IMR-90 (cell line): ENCODE results near the gene SLC9A9.

ENCODE experiments used
- CEBPB ChIP-seq: IDR thresholded peaks from 2 replicates; pipeline ENCODE4 v1.6.1; 2012; ENCODE audit warnings: low read depth, low read length, improper control_type of control experiment
- CHD1 ChIP-seq: IDR thresholded peaks from 2 replicates; pipeline ENCODE4 v1.6.1; 2012; ENCODE audit warnings: low read depth, low read length, improper control_type of control experiment
- FOS ChIP-seq: fragments of 150-350 bp; IDR thresholded peaks from 2 replicates; pipeline ENCODE4 v1.6.1; 2016; ENCODE audit warnings: low read depth, low read length
- MAFK ChIP-seq: IDR thresholded peaks from 2 replicates; pipeline ENCODE4 v1.6.1; 2012; ENCODE audit warnings: low read depth, low read length, improper control_type of control experiment
- MAZ ChIP-seq: IDR thresholded peaks from 2 replicates; pipeline ENCODE4 v1.6.1; 2012; ENCODE audit warnings: low read depth, mild to moderate bottlenecking, low read length, improper control_type of control experiment, moderate library complexity, borderline replicate concordance
- POLR2A ChIP-seq: IDR thresholded peaks from 2 replicates; pipeline ENCODE4 v1.6.1; 2012; ENCODE audit warnings: mild to moderate bottlenecking, low read depth, low read length
- RCOR1 ChIP-seq: IDR thresholded peaks from 2 replicates; pipeline ENCODE4 v1.6.1; 2012; ENCODE audit warnings: mild to moderate bottlenecking, low read length, improper control_type of control experiment; ENCODE audit not compliant: insufficient replicate concordance
- RFX5 ChIP-seq: IDR thresholded peaks from 2 replicates; pipeline ENCODE4 v1.8.0; 2012; ENCODE audit warnings: low read depth, mild to moderate bottlenecking, low read length, moderate library complexity
- TF ChIP-seq, protein P1 (sequence below): fragments of 150-350 bp; IDR thresholded peaks from 2 replicates; pipeline ENCODE4 v1.6.1; 2017; ENCODE audit warnings: mild to moderate bottlenecking, antibody characterized with exemption, low read length, low read depth
- TF ChIP-seq, protein P2 (sequence below): conservative IDR thresholded peaks from 2 replicates; pipeline ENCODE4 v1.5.1; 2012; ENCODE audit warnings: mild to moderate bottlenecking, low read depth, low read length, improper control_type of control experiment

DNA sequence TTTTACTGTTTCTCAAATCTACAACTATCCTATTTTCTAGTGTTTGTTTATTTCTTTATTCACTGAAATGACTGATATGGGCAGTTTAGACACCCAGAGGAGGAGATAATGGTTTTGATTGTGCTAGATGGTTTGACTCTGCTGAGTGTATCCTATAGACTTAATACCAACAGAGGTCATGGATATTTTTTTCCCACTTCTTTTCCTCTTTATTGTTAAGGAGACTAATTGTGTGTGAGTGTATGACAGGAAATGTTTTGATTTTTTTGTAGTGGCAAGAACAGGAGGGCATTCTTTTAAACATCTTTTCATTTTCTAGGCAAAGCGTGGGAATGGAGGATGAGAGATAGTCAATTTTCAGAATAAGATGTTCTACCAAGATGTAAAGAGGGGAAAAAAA, 505.2 kb downstream of the SLC9A9 start:
- no peak for TF ChIP-seq POLR2A
- TF ChIP-seq, protein P1, sequence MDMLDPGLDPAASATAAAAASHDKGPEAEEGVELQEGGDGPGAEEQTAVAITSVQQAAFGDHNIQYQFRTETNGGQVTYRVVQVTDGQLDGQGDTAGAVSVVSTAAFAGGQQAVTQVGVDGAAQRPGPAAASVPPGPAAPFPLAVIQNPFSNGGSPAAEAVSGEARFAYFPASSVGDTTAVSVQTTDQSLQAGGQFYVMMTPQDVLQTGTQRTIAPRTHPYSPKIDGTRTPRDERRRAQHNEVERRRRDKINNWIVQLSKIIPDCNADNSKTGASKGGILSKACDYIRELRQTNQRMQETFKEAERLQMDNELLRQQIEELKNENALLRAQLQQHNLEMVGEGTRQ = no peak
- TF ChIP-seq CHD1 = no peak
- TF ChIP-seq, protein P2, sequence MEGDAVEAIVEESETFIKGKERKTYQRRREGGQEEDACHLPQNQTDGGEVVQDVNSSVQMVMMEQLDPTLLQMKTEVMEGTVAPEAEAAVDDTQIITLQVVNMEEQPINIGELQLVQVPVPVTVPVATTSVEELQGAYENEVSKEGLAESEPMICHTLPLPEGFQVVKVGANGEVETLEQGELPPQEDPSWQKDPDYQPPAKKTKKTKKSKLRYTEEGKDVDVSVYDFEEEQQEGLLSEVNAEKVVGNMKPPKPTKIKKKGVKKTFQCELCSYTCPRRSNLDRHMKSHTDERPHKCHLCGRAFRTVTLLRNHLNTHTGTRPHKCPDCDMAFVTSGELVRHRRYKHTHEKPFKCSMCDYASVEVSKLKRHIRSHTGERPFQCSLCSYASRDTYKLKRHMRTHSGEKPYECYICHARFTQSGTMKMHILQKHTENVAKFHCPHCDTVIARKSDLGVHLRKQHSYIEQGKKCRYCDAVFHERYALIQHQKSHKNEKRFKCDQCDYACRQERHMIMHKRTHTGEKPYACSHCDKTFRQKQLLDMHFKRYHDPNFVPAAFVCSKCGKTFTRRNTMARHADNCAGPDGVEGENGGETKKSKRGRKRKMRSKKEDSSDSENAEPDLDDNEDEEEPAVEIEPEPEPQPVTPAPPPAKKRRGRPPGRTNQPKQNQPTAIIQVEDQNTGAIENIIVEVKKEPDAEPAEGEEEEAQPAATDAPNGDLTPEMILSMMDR = no peak
- TF ChIP-seq RCOR1 = no peak
- no peak for TF ChIP-seq RFX5
- no peak for TF ChIP-seq MAFK
- TF ChIP-seq MAZ = no peak
- TF ChIP-seq CEBPB = no peak
- TF ChIP-seq FOS = no peak
